Suppressor macrophage treated with lipopolysaccharide for 4 hours (primary cell): Measurements from ENCODE around the gene SLC2A6.

ENCODE experiments used
- DNase-seq: peaks from one replicate; pipeline ENCODE4 v3.0.0-alpha.2; 2020

SLC2A6 gene

DNA sequence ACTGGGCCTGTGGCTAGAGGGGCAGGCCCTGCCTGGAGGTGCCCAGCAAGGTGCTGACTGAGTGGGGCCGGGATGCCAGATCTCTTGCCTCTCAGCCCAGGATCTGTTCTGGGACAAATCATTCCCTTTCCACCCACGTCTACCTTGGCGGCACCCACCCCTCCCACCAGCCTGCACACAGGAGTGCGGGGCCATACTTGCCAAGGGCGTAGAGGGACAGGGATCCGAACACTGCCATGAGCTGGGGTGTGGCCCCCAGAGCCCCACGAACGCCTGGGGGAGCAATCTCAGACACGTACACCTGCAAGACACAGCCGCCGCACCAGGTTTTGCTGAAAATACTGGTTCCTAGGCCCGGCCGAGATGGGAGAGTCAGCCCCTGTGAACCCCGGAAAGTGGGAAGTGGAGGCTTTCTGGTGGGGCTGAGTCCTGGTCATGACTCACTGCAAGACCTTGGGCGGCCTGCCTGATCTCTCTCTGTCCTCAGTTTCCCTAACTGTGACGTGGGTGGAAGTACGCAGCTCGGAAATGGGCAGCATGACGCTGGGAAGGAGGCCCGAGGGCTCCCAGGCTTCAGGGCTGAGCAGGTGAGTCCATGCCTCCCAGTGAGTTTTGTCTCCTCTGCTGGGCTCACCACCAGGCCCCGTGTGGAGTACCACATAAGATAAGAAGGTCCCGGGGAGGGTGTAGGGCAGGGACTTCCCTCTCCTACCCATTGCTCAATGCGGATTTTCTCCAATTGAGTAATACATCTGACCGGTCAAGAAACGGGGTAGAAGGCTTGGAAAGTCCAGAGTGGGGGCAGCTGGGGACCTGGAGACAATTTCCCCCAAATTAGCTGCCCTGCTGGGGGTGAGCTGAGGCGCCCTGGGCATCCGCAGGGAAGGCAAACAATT lies 2.6 kb downstream of the SLC2A6 start:
- peak; percentile 93 for DNase-seq

DNA sequence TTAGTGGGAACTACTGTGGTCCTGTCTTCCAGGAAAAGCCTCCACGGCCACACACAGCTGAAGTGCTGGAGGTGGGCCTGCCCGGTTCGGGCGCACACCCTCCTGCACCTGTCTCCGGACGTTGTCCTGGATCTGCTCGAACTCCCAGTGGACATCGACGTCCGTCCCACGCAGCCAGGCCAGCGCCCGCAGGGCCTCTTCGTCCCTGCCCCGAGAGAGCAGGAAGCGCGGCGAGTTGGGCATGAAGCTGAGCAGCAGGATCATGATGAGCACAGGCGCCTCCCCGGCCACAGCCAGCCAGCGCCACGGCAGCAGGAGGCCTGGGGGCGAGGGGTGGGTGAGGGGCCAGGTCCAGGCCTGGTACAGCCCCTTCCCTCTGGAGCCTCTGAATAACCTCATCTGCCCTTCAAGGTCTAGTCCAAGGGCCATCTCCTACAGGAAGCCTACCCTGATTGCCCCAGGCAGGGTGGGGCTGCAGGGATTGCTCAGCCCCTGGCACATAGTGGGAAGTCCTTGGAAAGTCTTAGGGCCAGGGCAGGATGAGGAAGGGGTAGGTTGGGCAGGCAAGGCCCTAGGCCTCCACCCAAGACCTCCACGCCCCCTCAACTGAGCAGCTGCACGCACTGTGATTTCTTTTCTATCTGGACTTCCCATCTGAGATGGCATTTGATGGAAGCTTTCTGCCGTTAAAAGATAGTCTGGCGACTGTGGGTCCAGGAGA lies 3.4 kb downstream of the SLC2A6 start:
- peak; percentile 56 for DNase-seq

DNA sequence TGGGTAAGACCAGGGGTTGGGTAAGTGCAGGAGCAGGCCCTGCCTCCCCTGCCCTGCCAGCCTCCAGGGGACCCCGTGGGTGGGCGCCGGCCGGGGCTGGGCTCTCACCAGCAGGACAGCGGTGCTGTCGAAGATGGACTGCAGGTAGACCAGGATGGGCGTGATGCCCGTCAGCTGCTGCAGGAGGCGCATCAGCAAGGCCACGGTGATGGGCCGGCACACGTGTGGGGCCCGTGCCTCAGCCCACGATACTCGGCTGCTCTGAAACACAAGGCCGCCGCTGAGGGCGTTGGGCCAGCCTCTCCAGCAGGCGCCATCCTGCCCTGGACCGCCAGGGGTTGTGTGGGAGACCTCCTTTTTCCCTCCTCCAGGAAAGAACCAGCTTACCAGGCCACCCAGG lies 4.0 kb downstream of the SLC2A6 start:
- no peak for DNase-seq

DNA sequence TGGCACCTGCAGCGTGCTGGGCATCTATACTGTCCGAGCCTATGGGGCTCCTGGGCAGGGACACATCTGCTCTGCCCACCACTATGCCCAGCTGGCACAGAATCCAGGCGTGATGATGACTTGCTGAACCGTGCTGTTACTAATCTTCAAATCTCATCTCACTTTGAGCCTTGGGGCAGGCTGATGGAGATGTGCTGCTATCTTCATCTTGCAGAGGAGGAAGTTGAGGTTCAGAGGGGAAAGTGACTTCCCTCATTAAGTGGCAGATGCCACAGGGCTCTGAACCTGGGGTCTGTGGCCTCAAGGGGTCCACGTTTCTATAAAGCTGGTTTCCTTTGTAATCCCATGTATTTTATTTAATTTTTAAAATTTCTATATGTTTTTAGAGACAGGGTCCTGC lies 4.7 kb downstream of the SLC2A6 start:
- DNase-seq: no peak

GRCh38 chr9:133473743-133474142 lies 5.2 kb downstream of the SLC2A6 start:
- DNase-seq: no peak

DNA sequence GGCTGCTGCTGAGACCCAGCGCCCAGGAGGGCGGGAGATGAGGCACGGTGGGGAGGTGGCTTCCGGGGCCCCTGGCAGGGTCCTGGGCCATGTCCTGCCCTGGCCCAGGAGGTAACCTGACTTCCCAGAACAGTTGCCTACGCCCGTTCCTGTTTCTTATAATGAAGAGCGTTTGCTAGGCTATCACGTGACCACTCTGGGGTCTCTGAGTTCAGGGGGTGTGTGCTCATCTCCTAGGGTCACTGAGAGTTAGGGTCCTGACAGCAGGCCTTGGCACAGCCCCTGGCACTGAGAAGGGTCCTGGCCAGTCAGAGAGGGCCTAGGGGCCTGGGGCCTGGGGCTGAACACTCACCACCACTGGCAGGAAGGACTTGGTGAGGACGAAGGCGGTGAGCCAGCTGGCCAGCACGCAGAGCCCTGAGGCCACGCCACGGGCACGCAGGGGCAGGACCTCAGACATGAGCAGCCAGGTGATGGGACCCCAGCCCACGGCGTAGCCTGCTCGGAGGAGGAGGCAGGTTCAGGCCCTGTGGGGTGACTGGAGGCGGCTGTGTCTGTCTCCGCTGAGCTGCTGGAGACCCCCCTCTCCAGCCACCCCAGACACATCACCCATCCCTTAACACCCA lies 6.0 kb downstream of the SLC2A6 start:
- no peak for DNase-seq

GRCh38 chr9:133472277-133472645 lies 6.6 kb downstream of the SLC2A6 start:
- no peak for DNase-seq

- no peak for DNase-seq
These were observed 7.2 kb downstream of the SLC2A6 start for GRCh38 chr9:133471551-133472276.

DNA sequence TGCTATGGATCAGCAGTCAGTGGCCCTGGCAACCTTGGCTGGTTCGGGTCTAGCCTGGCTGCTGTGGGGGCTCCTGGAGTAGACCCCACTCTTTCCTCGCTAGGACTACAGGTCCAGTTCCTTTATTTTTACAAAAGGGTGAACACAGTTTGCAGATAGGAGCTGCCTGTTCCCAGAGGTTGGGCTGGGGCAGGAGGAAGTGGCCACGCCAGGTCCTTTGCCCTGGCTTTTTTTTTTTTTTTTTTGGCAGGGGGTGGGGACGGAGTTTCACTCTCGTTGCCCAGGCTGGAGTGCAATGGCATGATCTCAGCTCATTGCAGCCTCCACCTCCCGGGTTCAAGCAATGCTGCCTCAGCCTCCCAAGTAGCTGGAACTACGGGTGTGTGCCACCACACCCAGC lies 7.9 kb downstream of the SLC2A6 start:
- no peak for DNase-seq

GRCh38 chr9:133470427-133470924 lies 8.4 kb downstream of the SLC2A6 start:
- no peak for DNase-seq

DNA sequence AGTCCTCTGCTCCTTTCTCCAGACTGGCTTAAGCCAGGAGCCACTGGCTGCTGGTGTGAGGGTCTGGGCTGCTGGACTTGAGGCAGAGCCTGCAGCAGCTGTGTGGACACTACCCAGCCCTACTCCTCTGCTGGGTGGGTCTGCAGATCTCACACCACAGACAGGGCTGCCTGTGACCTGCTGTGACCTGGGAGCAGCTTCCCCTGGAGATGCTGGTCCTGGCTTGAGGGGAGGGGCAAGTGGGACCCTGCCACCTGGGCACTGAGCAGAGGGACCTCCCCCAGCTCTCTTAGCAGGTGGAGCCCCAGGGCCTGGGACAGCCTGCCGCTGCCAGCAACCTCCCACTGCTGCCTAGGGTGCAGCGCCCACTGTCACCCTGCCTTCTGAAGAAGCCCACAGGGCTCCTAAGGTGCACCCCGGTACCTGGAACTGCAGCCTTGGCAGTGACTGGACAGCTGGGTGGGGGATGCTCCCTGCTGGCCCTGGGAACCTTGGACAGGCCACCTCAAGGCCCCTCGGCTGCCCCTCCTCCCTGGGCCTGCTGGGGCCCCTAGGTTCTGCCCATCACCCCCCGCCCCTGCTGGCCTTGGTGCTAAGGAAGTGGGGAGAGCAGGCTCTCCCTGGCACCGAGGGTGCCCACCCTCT lies 10.0 kb downstream of the SLC2A6 start:
- DNase-seq: no peak

GRCh38 chr9:133468374-133468773 lies 10.5 kb downstream of the SLC2A6 start:
- DNase-seq: no peak

DNA sequence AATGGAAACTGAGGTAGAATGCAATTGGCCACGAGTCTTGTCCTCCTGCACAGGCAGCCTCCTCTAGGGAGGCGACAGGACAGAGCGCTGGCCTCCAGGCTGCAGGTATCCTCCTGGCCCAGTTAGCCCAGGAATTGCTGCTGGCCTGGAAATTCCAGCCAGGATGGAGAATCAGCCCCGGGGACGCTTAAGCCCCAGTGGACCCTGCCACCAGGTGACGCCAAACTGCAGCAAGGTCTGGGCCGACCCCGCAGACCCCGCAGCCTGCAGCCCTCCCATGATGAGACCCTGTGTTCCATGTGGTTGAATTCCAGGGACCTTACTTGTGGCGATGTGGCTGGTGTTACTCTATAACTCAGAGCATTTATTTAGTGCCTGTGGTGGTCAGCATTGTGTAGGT lies 11.8 kb downstream of the SLC2A6 start:
- no peak for DNase-seq

DNA sequence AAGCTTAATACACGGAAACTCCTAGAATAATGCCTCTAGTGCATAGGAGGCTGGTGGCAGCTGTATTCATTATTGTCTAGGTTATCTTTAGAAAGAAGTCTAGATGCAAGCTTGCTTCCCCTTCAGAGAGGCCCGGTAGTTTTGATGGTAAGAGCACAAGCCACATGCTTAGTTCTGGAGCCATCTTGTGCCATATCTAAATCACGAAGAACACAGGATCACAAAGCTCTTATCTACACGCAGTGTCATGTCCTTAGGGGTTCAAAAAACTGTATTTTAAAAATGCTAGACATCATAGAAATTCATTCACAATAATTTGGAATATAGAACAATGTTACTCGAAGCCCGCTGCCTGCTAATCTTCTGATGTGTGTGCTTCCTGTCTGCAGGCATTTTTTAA lies 12.9 kb downstream of the SLC2A6 start:
- no peak for DNase-seq

GRCh38 chr9:133464638-133465037 lies 14.3 kb downstream of the SLC2A6 start:
- DNase-seq: no peak

DNA sequence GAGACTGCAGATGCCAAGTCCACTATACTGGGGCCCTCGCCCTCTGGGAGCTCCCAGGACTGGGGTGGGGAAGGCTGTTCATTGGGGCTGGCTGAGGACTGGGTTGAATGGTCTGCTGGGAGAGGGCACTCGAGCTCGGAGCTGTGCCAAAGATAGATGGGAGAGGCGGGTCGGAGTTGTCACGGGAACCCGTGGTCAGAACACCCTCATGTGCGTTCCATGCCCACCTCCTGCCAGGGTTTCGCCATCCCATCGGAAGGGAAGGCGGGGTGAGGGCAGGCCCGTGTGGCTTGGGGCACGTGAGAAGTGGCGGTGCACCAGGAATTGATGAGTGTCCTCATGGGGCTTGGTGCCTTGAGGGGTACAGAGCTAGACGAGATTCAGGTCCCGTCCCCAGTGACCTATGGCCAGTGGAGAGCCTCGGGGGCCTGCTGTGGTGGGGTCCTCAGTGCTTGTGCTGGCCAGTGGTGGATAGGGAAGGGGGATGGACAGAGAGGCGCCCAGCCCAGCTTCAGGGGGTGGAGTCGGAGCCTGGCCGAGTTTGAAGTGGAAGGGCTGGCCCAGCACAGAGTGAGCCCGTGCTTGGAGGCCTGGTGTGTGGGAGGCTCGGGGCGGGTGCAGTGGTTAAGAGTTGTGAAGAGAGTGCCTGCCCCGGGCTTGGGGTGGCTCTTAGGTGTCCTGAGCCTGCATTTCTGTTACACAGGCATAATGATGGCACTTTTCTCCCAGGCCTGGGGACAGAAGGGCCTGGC lies 14.9 kb downstream of the SLC2A6 start:
- DNase-seq: no peak

DNA sequence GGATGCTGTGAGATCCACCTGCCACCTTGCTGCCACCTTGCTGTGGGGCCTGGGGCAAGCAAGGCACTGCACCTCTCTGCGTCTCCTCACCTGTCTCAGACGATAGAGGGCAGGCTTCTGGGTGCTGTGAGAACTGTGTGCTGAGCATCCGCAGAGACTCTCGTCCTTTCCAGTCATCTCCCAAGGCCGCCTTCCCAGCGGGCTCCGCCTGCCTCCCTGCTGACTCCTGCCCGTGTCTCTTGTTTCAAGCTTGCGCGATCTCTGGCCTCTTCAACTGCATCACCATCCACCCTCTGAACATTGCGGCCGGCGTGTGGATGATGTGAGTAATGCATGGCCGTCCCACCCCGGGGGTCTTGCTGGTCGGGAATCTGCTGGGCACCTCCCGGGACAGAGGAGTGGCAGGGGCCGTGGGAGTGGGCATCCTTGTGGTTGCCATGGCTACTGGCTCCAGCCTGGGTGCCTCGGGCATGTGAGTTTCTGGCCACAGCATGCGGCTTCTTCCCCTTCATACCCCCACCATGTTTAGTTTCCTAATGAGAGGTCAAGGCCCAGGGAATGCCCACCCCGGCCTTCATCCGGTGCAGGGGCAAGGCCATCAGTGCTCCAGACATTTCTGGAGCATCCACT lies 15.6 kb downstream of the SLC2A6 start:
- no peak for DNase-seq

DNA sequence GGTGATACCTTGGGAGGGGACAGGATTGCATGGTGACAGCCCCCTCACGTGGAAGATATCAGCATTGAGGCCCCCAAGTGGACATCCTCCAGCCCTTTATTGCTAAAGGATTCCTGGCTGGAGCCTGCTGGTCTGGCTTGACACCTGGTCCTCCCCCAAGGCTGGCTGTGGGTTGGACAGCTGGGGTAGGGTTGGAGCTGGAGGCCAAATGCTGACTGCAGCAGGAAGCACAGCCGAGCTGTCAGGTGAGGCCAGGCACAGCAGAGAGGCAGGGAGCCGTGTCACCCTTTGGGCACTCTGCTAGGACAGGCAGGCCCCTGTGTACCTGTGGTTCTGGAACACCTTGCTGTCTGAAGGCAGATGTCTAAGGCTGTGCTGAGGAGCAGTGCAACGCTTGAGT lies 16.9 kb downstream of the SLC2A6 start:
- DNase-seq: no peak

DNA sequence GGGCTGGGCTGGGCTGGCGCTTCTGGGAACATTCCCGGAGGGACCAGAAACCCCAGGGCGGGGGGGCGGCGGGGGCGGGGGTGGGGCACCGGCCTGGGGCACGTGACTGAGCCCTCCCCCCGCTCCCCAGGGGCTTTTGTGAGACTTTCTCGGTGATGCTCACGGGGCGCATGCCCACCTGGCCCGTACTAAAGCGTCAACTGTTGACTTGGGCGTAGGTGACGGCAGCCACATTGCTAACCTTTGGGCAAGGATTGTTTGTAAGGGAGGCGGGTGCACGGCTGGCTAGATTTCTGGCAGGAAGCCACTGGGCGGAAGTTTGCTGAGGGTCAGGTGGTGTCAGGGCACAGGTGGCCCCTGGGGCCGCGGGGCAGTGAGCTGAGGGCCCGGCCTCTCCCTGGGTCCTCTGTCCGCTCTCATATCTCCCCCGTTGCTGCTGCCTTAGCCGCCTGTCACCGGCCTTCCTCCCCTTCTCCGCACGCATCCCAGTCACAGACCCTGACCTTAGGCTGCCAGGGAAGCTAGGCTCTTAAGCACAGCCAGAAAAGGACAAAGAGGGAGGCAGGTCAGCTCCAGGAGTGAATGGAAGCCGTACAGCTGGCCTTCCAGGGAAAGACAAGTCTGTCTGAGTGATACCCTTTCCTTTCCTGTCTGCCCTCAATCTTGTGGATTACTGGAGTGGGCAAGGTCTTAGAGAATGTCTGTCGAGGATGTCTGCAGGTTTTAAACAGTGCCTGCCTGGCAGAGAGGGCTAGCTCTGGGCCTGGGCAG lies 18.3 kb downstream of the SLC2A6 start:
- no peak for DNase-seq
